Kidney tubule cell (primary cell): Measurements from ENCODE around the gene SLC12A7.
A peak's percentile ranks its signal among the peaks of the same experiment; 100 is the strongest.
"Not testable (repeated sequence)": the region's sequence is repeated elsewhere in the genome, so short reads cannot be mapped to it uniquely, and the experiment has no call there.

ENCODE experiments used
- DNase-seq: peaks from one replicate; pipeline ENCODE4 v3.0.0-alpha.2; 2018; ENCODE audit warnings: low spot score

Gene SLC12A7

GRCh38 chr5:1140818-1141189 is 28.9 kb upstream of the SLC12A7 start:
- no peak for DNase-seq

- DNase-seq = peak; percentile 77
Observed at GRCh38 chr5:1140171-1140817, 28.4 kb upstream of the SLC12A7 start.

- DNase-seq = peak; percentile 39
Observed at GRCh38 chr5:1139331-1140170, 27.7 kb upstream of the SLC12A7 start.

- no peak for DNase-seq
Observed at GRCh38 chr5:1138445-1139245, 26.8 kb upstream of the SLC12A7 start.

- peak; percentile 33 for DNase-seq
Observed at GRCh38 chr5:1137567-1138444, 25.9 kb upstream of the SLC12A7 start.

GRCh38 chr5:1136814-1137213 is 25.0 kb upstream of the SLC12A7 start:
- DNase-seq = no peak

- DNase-seq = no peak
Observed at GRCh38 chr5:1135696-1136525, 24.0 kb upstream of the SLC12A7 start.

- no peak for DNase-seq
Observed at GRCh38 chr5:1134478-1134877, 22.6 kb upstream of the SLC12A7 start.

- DNase-seq = no peak
Observed at GRCh38 chr5:1133510-1134201, 21.8 kb upstream of the SLC12A7 start.

- DNase-seq = no peak
Observed at GRCh38 chr5:1133108-1133507, 21.2 kb upstream of the SLC12A7 start.

- no peak for DNase-seq
Observed at GRCh38 chr5:1132570-1132969, 20.7 kb upstream of the SLC12A7 start.

GRCh38 chr5:1131726-1132125 is 19.9 kb upstream of the SLC12A7 start:
- no peak for DNase-seq

GRCh38 chr5:1131191-1131621 is 19.3 kb upstream of the SLC12A7 start:
- no peak for DNase-seq

- peak; percentile 50 for DNase-seq
Observed at GRCh38 chr5:1130218-1130946, 18.5 kb upstream of the SLC12A7 start.

- DNase-seq = peak; percentile 64
Observed at GRCh38 chr5:1129711-1130055, 17.8 kb upstream of the SLC12A7 start.

- DNase-seq = no peak
Observed at GRCh38 chr5:1128977-1129710, 17.3 kb upstream of the SLC12A7 start.

GRCh38 chr5:1127959-1128785 is 16.3 kb upstream of the SLC12A7 start:
- DNase-seq = no peak

GRCh38 chr5:1125695-1126094 is 13.8 kb upstream of the SLC12A7 start:
- not testable (repeated sequence) for DNase-seq
